MCF 10A (cell line): Measurements from ENCODE around the gene TUB. TPM values are rescaled to one million over a fixed set of nuclear protein-coding genes. Genes with fewer than 3 reads are reported as not detected.

Source experiments
- BruUV-seq: library from RNA; stranded (reverse); fragments of 400-500 nt; replicated peaks from 2 replicates; lab custom pipeline; 2021; lab: Mats Ljungman, UMichigan
- CTCF ChIA-PET: fragments of 300-600 bp; sonication (Branson Sonifier 250); formaldehyde crosslinking; extraction: SDS; loops from one replicate; lab custom pipeline; 2021; ENCODE audit warnings: antibody characterized with exemption, inconsistent platforms; lab: Yijun Ruan, JAX
- POLR2A ChIA-PET: fragments of 300-600, 350-650 bp; sonication (Branson Sonifier 250); formaldehyde crosslinking; extraction: SDS; loops from one replicate; lab custom pipeline; 2020; ENCODE audit warnings: antibody characterized with exemption, inconsistent platforms; lab: Yijun Ruan, JAX
- DNase-seq: peaks from one replicate; pipeline ENCODE4 v3.0.0-alpha.2; 2018; ENCODE audit not compliant: unreplicated experiment
- H3K27ac Mint-ChIP-seq: one replicate; pipeline ENCODE4 v1.8.0; 2022; ENCODE audit warnings: mild to moderate bottlenecking, low read depth, mixed read lengths; ENCODE audit not compliant: unreplicated experiment
- H3K27me3 Mint-ChIP-seq: one replicate; pipeline ENCODE4 v1.8.0; 2022; ENCODE audit warnings: mixed read lengths; ENCODE audit not compliant: insufficient read depth, unreplicated experiment
- H3K36me3 Mint-ChIP-seq: one replicate; pipeline ENCODE4 v1.8.0; 2022; ENCODE audit warnings: mild to moderate bottlenecking, moderate library complexity, mixed read lengths; ENCODE audit not compliant: insufficient read depth, unreplicated experiment
- H3K4me1 Mint-ChIP-seq: one replicate; pipeline ENCODE4 v1.8.0; 2022; ENCODE audit warnings: mixed read lengths; ENCODE audit not compliant: insufficient read depth, unreplicated experiment
- H3K4me3 Mint-ChIP-seq: one replicate; pipeline ENCODE4 v1.8.0; 2022; ENCODE audit warnings: mild to moderate bottlenecking, moderate library complexity, mixed read lengths; ENCODE audit not compliant: unreplicated experiment
- H3K9me3 Mint-ChIP-seq: one replicate; pipeline ENCODE4 v1.8.0; 2022; ENCODE audit warnings: mixed read lengths; ENCODE audit not compliant: unreplicated experiment
- intact Hi-C: fragments of 100-400 bp; cut with micrococcal nuclease; formaldehyde crosslinking; loops from 2 replicates; pipeline ENCODE4 v1.14.1; 2022
- total RNA-seq: library from RNA; stranded (reverse); gene quantifications from 2 replicates; pipeline ENCODE4 v1.2.3, GENCODE V29; 2022
- TF ChIP-seq, protein P1 (sequence below): fragments of 200-600 bp; IDR thresholded peaks from one replicate; pipeline ENCODE4 v1.8.0; 2022; ENCODE audit warnings: antibody characterized with exemption, mild to moderate bottlenecking; ENCODE audit not compliant: unreplicated experiment

The TUB gene
- total RNA-seq, 1 experiment from 2014 or later, result 1.4 TPM

DNA sequence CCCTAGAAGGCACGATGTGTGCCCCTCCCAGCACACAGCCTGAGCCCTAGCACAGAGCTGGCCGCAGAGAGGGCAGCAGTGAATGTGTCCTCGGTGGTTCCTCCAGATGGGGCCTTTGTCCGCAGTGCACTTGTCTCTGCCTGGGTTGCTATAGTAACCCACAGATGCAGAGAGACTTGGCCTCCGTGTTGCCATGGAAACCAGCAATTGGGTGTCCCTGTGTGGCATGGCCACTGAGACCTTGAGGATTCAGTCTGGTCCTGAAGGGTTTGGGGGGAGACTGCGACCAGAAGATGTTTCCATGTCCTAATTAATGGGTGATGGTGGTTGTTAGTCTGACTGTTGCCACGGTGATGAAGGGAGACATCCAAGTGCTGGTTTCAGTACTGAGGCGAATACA is 42.6 kb upstream of the TUB start:
- no peak overlapping the region for H3K27ac Mint-ChIP-seq
- no peaks in the 10 kb centered on the region for H3K4me1 Mint-ChIP-seq
- POLR2A ChIA-PET, result no interaction called here
- peaks cover 30% of the 10 kb centered on the region for H3K27me3 Mint-ChIP-seq
- H3K9me3 Mint-ChIP-seq, result no peaks in the 10 kb centered on the region
- CTCF ChIA-PET, result interaction anchor here (0.6 to 19.9 kb wide), 3 partner anchors 57 to 194 kb away, joined by 3 to 786 read pairs (median 3); no protein-coding TSS in a partner anchor
- TF ChIP-seq, protein P1, sequence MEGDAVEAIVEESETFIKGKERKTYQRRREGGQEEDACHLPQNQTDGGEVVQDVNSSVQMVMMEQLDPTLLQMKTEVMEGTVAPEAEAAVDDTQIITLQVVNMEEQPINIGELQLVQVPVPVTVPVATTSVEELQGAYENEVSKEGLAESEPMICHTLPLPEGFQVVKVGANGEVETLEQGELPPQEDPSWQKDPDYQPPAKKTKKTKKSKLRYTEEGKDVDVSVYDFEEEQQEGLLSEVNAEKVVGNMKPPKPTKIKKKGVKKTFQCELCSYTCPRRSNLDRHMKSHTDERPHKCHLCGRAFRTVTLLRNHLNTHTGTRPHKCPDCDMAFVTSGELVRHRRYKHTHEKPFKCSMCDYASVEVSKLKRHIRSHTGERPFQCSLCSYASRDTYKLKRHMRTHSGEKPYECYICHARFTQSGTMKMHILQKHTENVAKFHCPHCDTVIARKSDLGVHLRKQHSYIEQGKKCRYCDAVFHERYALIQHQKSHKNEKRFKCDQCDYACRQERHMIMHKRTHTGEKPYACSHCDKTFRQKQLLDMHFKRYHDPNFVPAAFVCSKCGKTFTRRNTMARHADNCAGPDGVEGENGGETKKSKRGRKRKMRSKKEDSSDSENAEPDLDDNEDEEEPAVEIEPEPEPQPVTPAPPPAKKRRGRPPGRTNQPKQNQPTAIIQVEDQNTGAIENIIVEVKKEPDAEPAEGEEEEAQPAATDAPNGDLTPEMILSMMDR, result no peak
- BruUV-seq, result no TSS peak
- H3K36me3 Mint-ChIP-seq, result peaks cover 6% of the 10 kb centered on the region
- no peak overlapping the region for H3K4me3 Mint-ChIP-seq
- intact Hi-C loops, result no loop called here
- no peak for DNase-seq

DNA sequence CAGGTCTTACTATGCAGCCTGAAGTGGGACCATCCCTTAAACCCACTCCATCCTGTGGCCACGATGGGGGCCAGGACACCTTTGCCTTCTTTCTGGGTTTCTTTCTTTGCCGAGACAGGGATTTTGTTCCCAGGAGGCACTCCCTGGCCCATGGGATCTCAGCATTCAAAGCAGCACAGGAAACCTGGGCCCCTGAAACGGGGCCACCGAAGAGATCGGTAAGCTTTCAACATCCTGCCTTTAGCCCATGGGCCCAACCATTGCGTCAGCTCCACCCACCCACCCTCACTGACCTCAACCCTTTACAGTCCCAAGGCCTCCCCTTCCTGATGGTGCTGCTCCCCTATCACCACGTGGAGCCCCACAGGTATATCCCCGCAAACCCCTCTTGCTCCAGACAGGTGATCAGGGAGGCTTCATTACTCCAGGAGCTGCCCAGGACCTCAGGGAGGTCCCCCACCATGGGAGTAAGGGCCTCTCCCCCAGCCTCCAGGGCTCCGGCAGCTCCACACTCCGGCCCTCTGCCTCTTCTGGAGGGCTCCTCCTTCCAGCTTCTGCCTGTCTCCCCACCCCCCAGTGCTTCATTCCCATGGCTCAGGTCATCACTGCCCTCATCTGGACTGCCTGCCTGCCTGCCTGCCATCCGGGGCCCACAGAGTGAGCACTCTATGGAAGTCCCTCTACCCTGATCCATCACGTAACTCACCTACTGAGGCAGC is 42.0 kb upstream of the TUB start:
- DNase-seq, result no peak
- Mint-ChIP-seq H3K36me3 (peaks cover 6% of the 10 kb centered on the region), H3K27ac (no peak overlapping the region), H3K27me3 (peaks cover 33% of the 10 kb centered on the region), H3K4me3 (no peak overlapping the region), H3K9me3 (no peaks in the 10 kb centered on the region), H3K4me1 (no peaks in the 10 kb centered on the region)
- TF ChIP-seq, protein P1, result no peak
- CTCF ChIA-PET, result interaction anchor here (0.7 to 19.9 kb wide), 2 partner anchors 32 to 56 kb away, joined by 3 to 786 read pairs; no protein-coding TSS in a partner anchor
- no TSS peak for BruUV-seq
- intact Hi-C loops, result no loop called here
- POLR2A ChIA-PET, result no interaction called here

DNA sequence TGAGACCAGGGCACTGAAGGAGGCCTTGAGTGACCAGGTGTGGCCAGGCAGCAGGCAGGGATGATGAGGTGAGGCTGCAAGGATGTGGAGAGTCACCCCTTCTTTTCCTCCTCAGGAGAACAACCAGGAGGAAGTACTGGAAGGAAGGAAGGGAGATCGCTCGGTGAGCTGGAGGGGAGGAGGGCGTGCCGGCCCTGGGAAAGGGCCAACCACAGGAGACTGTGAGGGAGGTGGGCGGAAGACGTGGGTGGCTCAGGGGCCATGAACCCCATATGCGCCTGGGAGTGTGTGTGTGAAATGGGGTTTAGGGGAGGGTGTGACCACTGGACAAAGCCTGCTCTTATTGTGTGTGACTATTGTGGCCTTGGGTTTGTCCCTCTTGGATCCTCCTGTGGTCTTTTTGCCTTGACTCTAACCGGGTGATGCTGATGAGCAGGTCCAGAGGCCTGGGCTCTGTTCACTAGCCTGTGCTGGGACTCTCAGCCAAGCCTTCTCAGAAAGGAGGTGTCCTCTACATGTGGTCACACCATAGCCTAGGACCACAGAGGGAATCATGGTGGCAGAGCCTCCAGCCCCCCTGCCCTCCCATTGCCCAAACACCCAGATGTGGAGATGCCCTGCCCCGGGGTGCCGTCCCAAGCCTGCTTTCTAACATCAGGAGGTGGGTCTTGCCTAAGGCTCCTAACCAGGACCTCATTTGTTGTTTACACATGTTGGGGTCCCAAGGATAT is 41.3 kb upstream of the TUB start:
- intact Hi-C loops, result no loop called here
- TF ChIP-seq, protein P1, result no peak
- Mint-ChIP-seq H3K4me3 (no peak overlapping the region), H3K27me3 (peaks cover 40% of the 10 kb centered on the region), H3K36me3 (peaks cover 6% of the 10 kb centered on the region), H3K4me1 (no peaks in the 10 kb centered on the region), H3K27ac (no peak overlapping the region), H3K9me3 (no peaks in the 10 kb centered on the region)
- ChIA-PET CTCF (interaction anchor here (0.7 to 19.9 kb wide), 2 partner anchors 31 to 56 kb away, joined by 3 to 786 read pairs; no protein-coding TSS in a partner anchor), POLR2A (no interaction called here)
- no TSS peak for BruUV-seq
- no peak for DNase-seq

DNA sequence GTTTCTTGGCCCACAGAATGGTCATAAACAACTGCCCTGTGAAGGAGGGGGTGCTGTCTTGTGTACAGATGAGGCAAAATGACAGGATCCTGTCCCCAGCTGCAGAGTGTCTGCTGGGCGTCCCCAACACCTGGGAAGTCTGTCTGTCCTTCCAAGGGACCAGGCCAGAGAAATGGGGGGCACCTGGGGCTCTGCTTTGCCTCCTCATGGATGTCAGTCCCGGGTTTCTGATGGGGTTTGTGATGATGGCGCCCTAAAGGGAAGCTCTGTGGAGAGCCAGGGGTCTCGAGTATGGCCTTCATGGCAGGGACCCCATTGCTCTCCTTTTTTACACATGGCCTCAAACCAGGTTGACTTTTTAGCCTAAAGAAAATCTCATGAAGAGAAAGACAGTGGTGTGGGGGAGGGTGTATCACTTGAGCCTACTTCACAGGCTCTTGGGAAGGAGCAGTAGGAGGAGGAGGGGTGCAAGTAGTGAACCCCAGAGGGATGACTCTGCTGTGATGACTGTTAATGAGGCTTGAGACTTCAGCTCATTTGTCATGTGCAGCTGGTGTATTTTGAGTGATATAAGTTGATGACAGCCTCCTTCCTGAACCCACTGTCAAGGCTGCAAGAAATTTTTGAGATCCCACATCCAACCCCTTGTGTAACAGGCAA is 40.6 kb upstream of the TUB start:
- H3K27me3 Mint-ChIP-seq, result peaks cover 47% of the 10 kb centered on the region
- no peaks in the 10 kb centered on the region for H3K9me3 Mint-ChIP-seq
- no TSS peak for BruUV-seq
- TF ChIP-seq, protein P1, result no peak
- H3K36me3 Mint-ChIP-seq, result peaks cover 6% of the 10 kb centered on the region
- H3K4me3 Mint-ChIP-seq, result no peak overlapping the region
- ChIA-PET CTCF (interaction anchor here (0.8 to 19.9 kb wide), 2 partner anchors 55 to 148 kb away, joined by 4 to 786 read pairs; no protein-coding TSS in a partner anchor), POLR2A (no interaction called here)
- no peaks in the 10 kb centered on the region for H3K4me1 Mint-ChIP-seq
- intact Hi-C loops, result no loop called here
- no peak overlapping the region for H3K27ac Mint-ChIP-seq
- no peak for DNase-seq
